Activated CD4-positive, CD25-positive, alpha-beta regulatory T cell treated with anti-CD3 and anti-CD28 coated beads, Interleukin-2, amount 50 U/mL, for 24 hours (primary cell): Measurements from ENCODE around the gene OR10P1.

ENCODE experiments used
- ATAC-seq, 2 donors: fragments of 150-1000 bp; cut with Tn5 transposase; one replicate each; pipeline ENCODE4 v1.10.0; 2021; ENCODE audit warnings: mild to moderate bottlenecking in 1 of 2, moderate library complexity in 1 of 2

Gene OR10P1

DNA sequence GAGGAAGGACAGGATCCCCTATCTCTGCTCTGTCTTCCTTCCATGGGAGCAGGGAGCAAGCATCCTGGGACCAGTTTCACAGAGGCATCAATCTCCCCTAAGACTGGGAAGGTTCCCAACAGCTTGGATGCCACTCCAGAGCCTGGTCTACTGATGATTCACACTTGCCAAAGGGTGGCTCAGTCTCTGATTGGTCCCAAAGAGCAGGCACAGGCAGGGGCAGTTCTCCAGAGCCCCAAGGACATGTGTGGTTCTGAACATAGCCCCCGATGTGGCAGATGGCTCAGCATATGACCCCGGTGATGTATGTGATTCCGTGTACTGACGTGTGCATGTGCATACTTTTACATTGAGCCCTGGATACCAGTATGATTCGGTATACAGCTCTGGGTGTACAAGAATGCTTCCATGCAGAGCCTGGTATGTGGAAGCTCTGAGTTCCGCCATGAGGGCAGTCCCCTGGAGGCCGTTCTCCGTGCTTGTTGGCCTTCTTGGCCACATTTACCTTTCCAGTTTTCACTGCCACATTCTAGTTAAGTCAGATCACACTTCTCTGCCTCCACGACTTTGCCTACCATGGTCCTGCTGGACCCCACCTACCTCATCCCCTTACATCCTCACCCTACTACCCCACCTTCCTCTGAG is 49.8 kb downstream of the OR10P1 start:
- ATAC-seq, result no peak
